GM19467 (cell line): ENCODE measurements around the gene SELENOW.

Experiments used
- ATAC-seq: cut with Tn5 transposase; IDR thresholded peaks from one replicate; pipeline ENCODE4 v1.9.1; 2021; ENCODE audit warnings: mild to moderate bottlenecking, moderate library complexity; ENCODE audit not compliant: unreplicated experiment

Gene SELENOW

DNA sequence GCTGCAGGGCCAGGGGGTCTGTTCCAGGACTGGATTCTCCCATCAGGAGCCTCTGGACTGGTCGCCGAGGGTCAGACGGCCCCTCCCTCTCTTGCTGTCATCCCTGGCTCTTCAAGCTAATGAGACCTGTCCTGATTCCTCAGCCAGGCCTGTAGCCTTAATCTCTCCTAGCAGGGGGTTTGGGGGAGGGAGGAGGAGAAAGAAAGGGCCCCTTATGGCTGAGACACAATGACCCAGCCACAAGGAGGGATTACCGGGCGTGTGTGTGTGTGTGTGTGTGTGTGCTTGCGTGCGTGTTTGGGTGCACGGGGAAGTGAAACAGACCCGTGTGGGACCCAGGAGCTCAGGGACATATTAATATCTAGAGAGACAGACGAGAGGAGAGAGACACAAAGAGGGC, 41.4 kb downstream of the SELENOW start:
- no peak for ATAC-seq

DNA sequence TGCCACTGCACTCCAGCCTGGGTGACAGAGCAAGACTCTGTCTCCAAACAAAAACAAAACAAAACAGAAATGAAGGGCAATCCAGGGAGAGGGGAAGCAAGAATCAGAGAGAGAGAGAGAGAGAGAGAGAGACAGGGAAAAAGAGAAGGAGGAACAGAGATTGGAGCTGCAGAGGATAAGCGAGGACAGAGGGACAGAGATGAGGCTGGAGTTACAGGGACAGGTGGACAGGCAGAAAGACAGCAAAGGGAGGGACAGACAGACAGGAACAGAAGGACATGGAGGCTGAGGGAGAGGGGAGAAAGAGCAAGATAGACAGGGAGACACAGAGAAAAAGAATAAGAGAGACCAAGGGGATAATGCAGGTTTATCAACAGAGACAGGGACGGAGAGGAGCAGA, 41.9 kb downstream of the SELENOW start:
- no peak for ATAC-seq

DNA sequence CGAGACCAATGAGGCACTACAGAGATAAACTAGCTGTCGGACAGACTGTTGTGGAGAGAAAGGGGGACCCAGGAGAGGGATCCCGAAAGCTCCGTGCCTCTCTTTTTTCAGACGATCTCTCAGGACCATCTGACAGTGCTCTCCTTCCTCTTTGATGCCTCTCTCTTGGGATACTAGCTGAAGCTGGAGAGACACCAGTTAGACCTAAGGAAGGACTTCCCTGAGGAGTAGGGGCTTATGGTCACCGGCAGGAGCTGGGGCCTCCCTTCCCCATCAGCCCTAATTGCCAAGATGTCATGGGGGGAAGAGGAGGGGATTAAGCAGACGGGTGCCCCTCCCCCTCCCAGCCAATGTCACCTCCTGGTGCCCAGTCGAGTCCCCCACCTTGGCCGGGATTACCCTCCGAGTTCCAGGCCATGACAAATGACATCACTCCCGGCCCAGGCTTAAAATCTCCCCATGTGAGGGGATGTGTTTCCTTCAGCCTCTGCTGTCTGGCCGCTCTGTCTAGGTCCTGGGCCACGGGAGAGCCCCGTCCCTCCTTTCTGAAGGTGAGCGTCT, 43.0 kb downstream of the SELENOW start, which contains the start of gene CRX:
Gene CRX, plus strand, starts transcription at position 478 of the 561 bp plus-strand sequence. CDS start 12,507 bp downstream, outside the sequence.
- no peak for ATAC-seq

DNA sequence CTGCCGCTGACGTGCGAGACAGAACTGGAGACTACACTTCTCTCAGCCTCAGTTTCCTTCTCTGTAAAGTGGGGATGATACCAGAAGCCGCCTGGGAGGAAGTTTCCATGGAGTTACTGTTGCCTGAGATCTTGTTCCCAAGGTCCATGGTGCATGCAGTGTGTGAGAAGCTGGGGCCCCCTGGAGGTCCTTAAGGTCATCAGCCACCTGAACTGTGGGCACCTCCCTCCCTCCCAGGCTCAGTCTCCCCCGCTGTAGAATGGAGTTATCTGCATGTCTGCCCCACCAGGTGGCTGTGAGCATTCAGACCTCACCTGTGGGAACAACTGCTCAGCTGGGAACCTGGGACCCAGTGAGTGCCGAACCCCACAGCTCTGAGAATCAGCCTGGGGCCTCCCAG, 45.9 kb downstream of the SELENOW start:
- ATAC-seq = no peak

DNA sequence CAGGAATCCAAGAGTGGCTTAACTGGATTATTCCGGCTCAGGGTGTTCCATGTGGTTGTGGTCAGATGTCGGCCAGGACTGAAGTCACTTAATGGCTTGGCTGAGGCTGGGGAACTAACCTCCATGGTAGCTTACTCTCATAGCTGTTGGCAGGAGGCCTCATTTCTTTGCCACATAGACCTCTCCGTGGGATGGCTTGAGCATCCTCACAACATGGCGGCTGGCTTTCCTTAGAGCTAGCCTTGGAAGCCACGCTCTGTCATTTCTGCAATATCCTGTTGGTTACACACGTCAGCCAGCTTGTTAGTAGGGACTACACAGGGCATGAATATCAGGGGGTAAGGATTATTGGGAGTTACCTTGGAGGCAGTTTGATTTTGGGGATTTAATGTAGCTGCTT, 48.3 kb downstream of the SELENOW start:
- ATAC-seq = no peak

DNA sequence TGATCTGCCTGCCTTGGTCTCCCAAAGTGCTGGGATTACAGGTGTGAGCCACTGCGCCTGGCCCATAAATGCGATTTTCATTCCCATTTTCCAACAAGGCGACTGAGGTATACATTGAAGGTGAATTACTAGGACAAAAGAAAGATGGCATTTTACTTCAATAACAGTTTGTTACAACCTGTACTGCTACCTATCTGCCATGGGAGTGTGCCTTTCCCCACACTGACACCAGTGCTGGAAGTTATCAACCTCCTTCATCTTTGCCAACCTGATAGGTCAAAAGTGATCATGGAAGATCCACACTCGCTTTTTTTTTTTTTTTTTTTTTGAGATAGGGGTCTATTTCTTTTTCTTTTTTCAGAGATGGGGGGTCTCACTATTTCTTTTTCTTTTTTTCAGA, 54.2 kb downstream of the SELENOW start:
- no peak for ATAC-seq
